Common myeloid progenitor, CD34-positive (primary cell): Measurements from ENCODE around the gene FZD1.

Experiments used
- CTCF ChIA-PET: fragments of 350-600 bp; sonication (Branson Sonifier 250); formaldehyde crosslinking; loops from one replicate; lab custom pipeline; 2021; ENCODE audit warnings: antibody characterized with exemption; lab: Charles Lee
- POLR2A ChIA-PET: fragments of 350-600 bp; sonication (Branson Sonifier 250); formaldehyde crosslinking; loops from one replicate; lab custom pipeline; 2021; ENCODE audit warnings: antibody characterized with exemption; lab: Charles Lee
- DNase-seq, 3 donors: peaks; one replicate each; pipeline versions ENCODE4 v3.0.0 to v3.0.0-alpha.2; 2013
- H3K27ac ChIP-seq, 2 experiments: 1 replicate in 1 of 2; 2 replicates in 1 of 2; pipeline ENCODE4 v1.7.0; 2013; ENCODE audit warnings: inconsistent platforms in 2 of 2, low read length in 2 of 2, mild to moderate bottlenecking in 2 of 2, low read depth in 1 of 2, moderate library complexity in 1 of 2; ENCODE audit not compliant: severe bottlenecking in 2 of 2, insufficient read depth in 1 of 2, poor library complexity in 1 of 2
- H3K27me3 ChIP-seq, 5 experiments: replicated peaks in 2 of 5; 1 replicate in 3 of 5; 2 replicates in 2 of 5; pipeline versions ENCODE4 v1.6.1 to v1.7.0; 2013; ENCODE audit warnings: low read length in 4 of 5, mild to moderate bottlenecking in 2 of 5, moderate library complexity in 2 of 5, inconsistent platforms in 1 of 5; ENCODE audit not compliant: insufficient read depth in 5 of 5, control insufficient read depth in 4 of 5
- H3K36me3 ChIP-seq, 4 experiments: 1 replicate in 2 of 4; 2 replicates in 2 of 4; pipeline versions ENCODE4 v1.6.1 to v1.7.0; 2013; ENCODE audit warnings: low read length in 3 of 4, control low read depth in 1 of 4, mild to moderate bottlenecking in 1 of 4; ENCODE audit not compliant: control insufficient read depth in 4 of 4, insufficient read depth in 4 of 4
- H3K4me1 ChIP-seq, 4 experiments: 1 replicate in 3 of 4; 2 replicates in 1 of 4; pipeline versions ENCODE4 v1.6.1 to v1.7.1; 2013; ENCODE audit warnings: low read length in 3 of 4, mild to moderate bottlenecking in 3 of 4, control low read depth in 1 of 4, inconsistent platforms in 1 of 4, moderate library complexity in 1 of 4; ENCODE audit not compliant: control insufficient read depth in 4 of 4, insufficient read depth in 4 of 4; ENCODE audit errors: control extremely low read depth in 1 of 4
- H3K4me3 ChIP-seq, 7 experiments: 1 replicate in 4 of 7; 2 replicates in 3 of 7; pipeline versions ENCODE4 v1.5.1 to v1.7.0; 2013; ENCODE audit warnings: mild to moderate bottlenecking in 7 of 7, low read length in 6 of 7, moderate library complexity in 6 of 7, inconsistent platforms in 2 of 7, low read depth in 2 of 7, control low read depth in 1 of 7; ENCODE audit not compliant: insufficient read depth in 4 of 7, control insufficient read depth in 1 of 7; ENCODE audit errors: extremely low read depth in 1 of 7
- H3K9me3 ChIP-seq, 5 experiments: 1 replicate in 4 of 5; 2 replicates in 1 of 5; pipeline versions ENCODE4 v1.6.1 to v1.7.1; 2013; ENCODE audit warnings: low read length in 4 of 5, mild to moderate bottlenecking in 2 of 5, inconsistent platforms in 1 of 5, low read depth in 1 of 5, moderate library complexity in 1 of 5; ENCODE audit not compliant: control insufficient read depth in 4 of 5, insufficient read depth in 2 of 5; ENCODE audit errors: control extremely low read depth in 1 of 5
- WGBS: methylation state at CpG from one replicate; pipeline ENCODE4 v1.1.5; 2013; ENCODE audit not compliant: insufficient coverage; 5-methylcytosine and 5-hydroxymethylcytosine counted together

The FZD1 gene

GRCh38 chr7:91264924-91265681, 870 bp downstream of the FZD1 start:
- Histone ChIP-seq H3K4me3 (peak overlapping the region; percentile 66 to 97 (median 83)), H3K27me3 (peaks cover 4 to 30% (median 15%) of the 10 kb centered on the region in 5 experiments), H3K36me3 (no peaks in the 10 kb centered on the region), H3K27ac (peak overlapping the region in 1 of 2 experiments; percentile 29), H3K4me1 (peaks cover 0 to 25% (median 22%) of the 10 kb centered on the region in 4 experiments), H3K9me3 (peaks cover 0 to 5% (median 0%) of the 10 kb centered on the region in 5 experiments)
- CTCF ChIA-PET, result no interaction called here
- POLR2A ChIA-PET, result no interaction called here
- WGBS, result under 1% methylated on average over 56 of the region's 78 CpGs
- peak; percentile 65 to 87 (median 79) for DNase-seq

- CTCF ChIA-PET, result no interaction called here
- Histone ChIP-seq H3K36me3 (no peaks in the 10 kb centered on the region), H3K4me1 (peaks cover 0 to 25% (median 22%) of the 10 kb centered on the region in 4 experiments), H3K27me3 (peaks cover 4 to 30% (median 15%) of the 10 kb centered on the region in 5 experiments), H3K4me3 (peak overlapping the region; percentile 66 to 97 (median 83)), H3K9me3 (peaks cover 0 to 5% (median 0%) of the 10 kb centered on the region in 5 experiments), H3K27ac (no peak overlapping the region)
- no peak for DNase-seq
- POLR2A ChIA-PET, result no interaction called here
- 25% methylated on average over 28 of the region's 31 CpGs for WGBS
These were observed 1.4 kb downstream of the FZD1 start for GRCh38 chr7:91265693-91266066.

GRCh38 chr7:91266067-91266688, 1.9 kb downstream of the FZD1 start:
- Histone ChIP-seq H3K27me3 (peaks cover 4 to 30% (median 15%) of the 10 kb centered on the region in 5 experiments), H3K4me1 (peaks cover 0 to 25% (median 22%) of the 10 kb centered on the region in 4 experiments), H3K27ac (no peak overlapping the region), H3K36me3 (no peaks in the 10 kb centered on the region), H3K9me3 (peaks cover 0 to 5% (median 0%) of the 10 kb centered on the region in 5 experiments), H3K4me3 (peak overlapping the region in 4 of 7 experiments; percentile 80 to 97 (median 90))
- 85% methylated on average over 36 of the region's 43 CpGs for WGBS
- DNase-seq, result no peak
- POLR2A ChIA-PET, result no interaction called here
- CTCF ChIA-PET, result no interaction called here

- CTCF ChIA-PET, result no interaction called here
- Histone ChIP-seq H3K4me3 (no peak overlapping the region), H3K9me3 (peaks cover 0 to 5% (median 0%) of the 10 kb centered on the region in 5 experiments), H3K27me3 (peaks cover 4 to 30% (median 12%) of the 10 kb centered on the region in 5 experiments), H3K4me1 (peaks cover 0 to 25% (median 22%) of the 10 kb centered on the region in 4 experiments), H3K27ac (no peak overlapping the region), H3K36me3 (no peaks in the 10 kb centered on the region)
- POLR2A ChIA-PET, result no interaction called here
- no peak for DNase-seq
- 85% methylated on average over 20 of the region's 20 CpGs for WGBS
These were observed 2.5 kb downstream of the FZD1 start for GRCh38 chr7:91266689-91267090.

- ChIA-PET POLR2A (no interaction called here), CTCF (no interaction called here)
- Histone ChIP-seq H3K4me1 (peaks cover 0 to 25% (median 22%) of the 10 kb centered on the region in 4 experiments), H3K27me3 (peaks cover 0 to 24% (median 7%) of the 10 kb centered on the region in 5 experiments), H3K4me3 (no peak overlapping the region), H3K27ac (no peak overlapping the region), H3K9me3 (peaks cover 0 to 5% (median 0%) of the 10 kb centered on the region in 5 experiments), H3K36me3 (no peaks in the 10 kb centered on the region)
- no peak for DNase-seq
- WGBS, result 89% methylated on average over 28 of the region's 29 CpGs
These were observed 3.1 kb downstream of the FZD1 start for GRCh38 chr7:91267171-91267955.

- CTCF ChIA-PET, result no interaction called here
- WGBS, result 100% methylated on average over 2 of the region's 3 CpGs
- POLR2A ChIA-PET, result no interaction called here
- no peak for DNase-seq
- Histone ChIP-seq H3K27me3 (peaks cover 0 to 14% (median 0%) of the 10 kb centered on the region in 5 experiments), H3K4me3 (no peak overlapping the region), H3K4me1 (peaks cover 0 to 10% (median 7%) of the 10 kb centered on the region in 4 experiments), H3K27ac (no peak overlapping the region), H3K36me3 (no peaks in the 10 kb centered on the region), H3K9me3 (peaks cover 0 to 5% (median 0%) of the 10 kb centered on the region in 5 experiments)
These were observed 6.1 kb downstream of the FZD1 start for GRCh38 chr7:91270372-91270771.
